SK-N-SH (cell line): ENCODE data around the gene ACSS1. TPM values are rescaled to one million over a fixed set of nuclear protein-coding genes. Genes with fewer than 3 reads are reported as not detected.

ENCODE experiments used
- CTCF ChIA-PET: fragments of 300-600, 350-600 bp; formaldehyde crosslinking; extraction: SDS; loops from one replicate; lab custom pipeline; 2021; lab: Yijun Ruan, JAX
- POLR2A ChIA-PET: fragments of 350-600 bp; sonication (Branson Sonifier 250); formaldehyde crosslinking; extraction: SDS; loops from one replicate; lab custom pipeline; 2020; ENCODE audit warnings: antibody characterized with exemption, inconsistent platforms; lab: Yijun Ruan, JAX
- DNase-seq: peaks from one replicate; pipeline ENCODE4 v3.0.0; 2012
- H2AFZ ChIP-seq: fragments of 200-600 bp; sonication (generic); 2 replicates; pipeline ENCODE4 v1.8.1; 2016; ENCODE audit warnings: antibody characterized with exemption, mild to moderate bottlenecking, low read depth
- H3F3A ChIP-seq: fragments of 200-600 bp; sonication (generic); replicated peaks from 2 replicates; pipeline ENCODE3; 2016; ENCODE audit warnings: antibody characterized with exemption, mild to moderate bottlenecking; ENCODE audit not compliant: insufficient read depth
- H3K27ac ChIP-seq, 2 experiments: fragments of 200-500 bp in 1 of 2; fragments of 200-600 bp in 1 of 2; sonication (Bioruptor generic) in 1 of 2; sonication (generic), shearing (Covaris generic) in 1 of 2; 2 replicates each; pipeline versions ENCODE4 v1.5.1 to v1.6.1; 2014 to 2016; ENCODE audit warnings: low read depth in 2 of 2, inconsistent platforms in 1 of 2, low read length in 1 of 2, mild to moderate bottlenecking in 1 of 2, mixed read lengths in 1 of 2
- H3K27me3 ChIP-seq: fragments of 200-600 bp; sonication (generic), shearing (Covaris generic); 2 replicates; pipeline ENCODE4 v1.6.1; 2016; ENCODE audit warnings: mixed run types; ENCODE audit not compliant: insufficient read depth
- H3K36me3 ChIP-seq, 2 experiments: fragments of 200-500 bp in 1 of 2; fragments of 200-600 bp in 1 of 2; sonication (Bioruptor generic) in 1 of 2; sonication (generic) in 1 of 2; replicated peaks in 1 of 2; 2 replicates each; pipeline versions ENCODE3 to v1.5.1; 2014 to 2016; ENCODE audit warnings: low read length in 1 of 2, mild to moderate bottlenecking in 1 of 2; ENCODE audit not compliant: insufficient read depth in 2 of 2, control insufficient read depth in 1 of 2
- H3K4me1 ChIP-seq, 2 experiments: fragments of 200-500 bp in 1 of 2; fragments of 200-600 bp in 1 of 2; sonication (Bioruptor generic) in 1 of 2; sonication (generic), shearing (Covaris generic) in 1 of 2; 2 replicates each; pipeline versions ENCODE4 v1.5.1 to v1.6.1; 2014 to 2016; ENCODE audit warnings: low read depth in 1 of 2, low read length in 1 of 2, mixed run types in 1 of 2; ENCODE audit not compliant: insufficient read depth in 2 of 2, control insufficient read depth in 1 of 2
- H3K4me2 ChIP-seq: fragments of 200-600 bp; sonication (generic), shearing (Covaris generic); 2 replicates; pipeline ENCODE4 v1.6.1; 2017; ENCODE audit warnings: mixed run types
- H3K4me3 ChIP-seq, 2 experiments: fragments of 200-500 bp in 1 of 2; fragments of 200-600 bp in 1 of 2; sonication (Bioruptor generic) in 1 of 2; sonication (generic), shearing (Covaris generic) in 1 of 2; 2 replicates each; pipeline versions ENCODE4 v1.5.1 to v1.8.1; 2014 to 2016; ENCODE audit warnings: low read depth in 2 of 2, inconsistent platforms in 1 of 2, low read length in 1 of 2, mild to moderate bottlenecking in 1 of 2, mixed read lengths in 1 of 2, moderate library complexity in 1 of 2
- H3K79me2 ChIP-seq: fragments of 200-600 bp; sonication (generic); 2 replicates; pipeline ENCODE4 v1.8.1; 2017; ENCODE audit warnings: mild to moderate bottlenecking; ENCODE audit not compliant: insufficient read depth
- H3K9ac ChIP-seq: fragments of 200-600 bp; sonication (generic); 2 replicates; pipeline ENCODE4 v1.6.1; 2017; ENCODE audit warnings: mixed run types
- H3K9me2 ChIP-seq: fragments of 200-600 bp; sonication (generic); 2 replicates; pipeline ENCODE4 v1.6.1; 2017; ENCODE audit warnings: mixed run types
- H3K9me3 ChIP-seq: fragments of 200-600 bp; sonication (generic); 2 replicates; pipeline ENCODE4 v1.6.1; 2017; ENCODE audit warnings: mixed run types, mild to moderate bottlenecking, moderate library complexity
- H4K20me1 ChIP-seq: fragments of 200-600 bp; sonication (generic); 2 replicates; pipeline ENCODE4 v1.6.1; 2017; ENCODE audit warnings: mild to moderate bottlenecking, mixed run types; ENCODE audit not compliant: insufficient read depth
- EZH2phosphoT487 ChIP-seq: fragments of 200-600 bp; sonication (generic); IDR thresholded peaks from 2 replicates; pipeline ENCODE4 v1.6.1; 2017; ENCODE audit warnings: low read depth, mixed run types, mild to moderate bottlenecking, antibody characterized with exemption, moderate library complexity, borderline replicate concordance
- FOSL2 ChIP-seq: IDR thresholded peaks from 2 replicates; pipeline ENCODE4 v1.4.0; 2012; ENCODE audit warnings: low read depth, mild to moderate bottlenecking, moderate library complexity, borderline replicate concordance
- FOXJ3 ChIP-seq: sonication (generic); formaldehyde crosslinking; IDR thresholded peaks from 2 replicates; pipeline ENCODE4 v1.5.1; 2020; ENCODE audit warnings: mild to moderate bottlenecking, missing genetic modification reagents
- JUND ChIP-seq: IDR thresholded peaks from 2 replicates; pipeline ENCODE4 v1.4.0; 2012
- MEF2A ChIP-seq: IDR thresholded peaks from 2 replicates; pipeline ENCODE4 v1.4.0; 2012; ENCODE audit warnings: low read depth, borderline replicate concordance
- NRF1 ChIP-seq: IDR thresholded peaks from 2 replicates; pipeline ENCODE4 v1.6.1; 2012; ENCODE audit warnings: low read depth, mild to moderate bottlenecking, low read length
- RCOR1 ChIP-seq: fragments of 150-350 bp; IDR thresholded peaks from 2 replicates; pipeline ENCODE4 v1.6.1; 2017; ENCODE audit warnings: antibody characterized with exemption, low read length
- RFX5 ChIP-seq: IDR thresholded peaks from 2 replicates; pipeline ENCODE4 v1.6.1; 2012; ENCODE audit warnings: mild to moderate bottlenecking, improper control_type of control experiment, low read length
- RXRA ChIP-seq: IDR thresholded peaks from 2 replicates; pipeline ENCODE4 v1.4.0; 2012; ENCODE audit warnings: low read depth, mild to moderate bottlenecking, borderline replicate concordance
- TEAD4 ChIP-seq: IDR thresholded peaks from 2 replicates; pipeline ENCODE4 v1.4.0; 2012; ENCODE audit warnings: mild to moderate bottlenecking, borderline replicate concordance; ENCODE audit not compliant: insufficient read depth
- YY1 ChIP-seq: IDR thresholded peaks from 2 replicates; pipeline ENCODE4 v1.4.0; 2012; ENCODE audit warnings: low read depth, mild to moderate bottlenecking
- WGBS: methylation state at CpG from one replicate; pipeline ENCODE4 v1.1.6; 2017; ENCODE audit warnings: low lambda C conversion rate; 5-methylcytosine and 5-hydroxymethylcytosine counted together
- polyA plus RNA-seq, 3 experiments: library from polyadenylated mRNA; depleted of rRNA; stranded (reverse); fragments of >200 nt; gene quantifications; 2 replicates each; pipeline ENCODE4 v1.2.3, GENCODE V29; 2012
- TF ChIP-seq, protein P1 (sequence below): fragments of 150-350 bp; IDR thresholded peaks from 2 replicates; pipeline ENCODE4 v1.6.1; 2016; ENCODE audit warnings: mild to moderate bottlenecking, low read depth, low read length
- TF ChIP-seq, protein P2 (sequence below): IDR thresholded peaks from 2 replicates; pipeline ENCODE4 v1.4.0; 2012; ENCODE audit warnings: low read depth, borderline replicate concordance
- TF ChIP-seq, protein P3 (sequence below): IDR thresholded peaks from 2 replicates; pipeline ENCODE4; 2012
- TF ChIP-seq, protein P4 (sequence below): fragments of 150-350 bp; IDR thresholded peaks from 2 replicates; pipeline ENCODE4 v1.6.1; 2017; ENCODE audit warnings: antibody characterized with exemption, low read length, low read depth, borderline replicate concordance

ACSS1 gene
- polyA plus RNA-seq, 1 of the 3 experiments (the other 2 are of a cell fraction) = 2.0 TPM

DNA sequence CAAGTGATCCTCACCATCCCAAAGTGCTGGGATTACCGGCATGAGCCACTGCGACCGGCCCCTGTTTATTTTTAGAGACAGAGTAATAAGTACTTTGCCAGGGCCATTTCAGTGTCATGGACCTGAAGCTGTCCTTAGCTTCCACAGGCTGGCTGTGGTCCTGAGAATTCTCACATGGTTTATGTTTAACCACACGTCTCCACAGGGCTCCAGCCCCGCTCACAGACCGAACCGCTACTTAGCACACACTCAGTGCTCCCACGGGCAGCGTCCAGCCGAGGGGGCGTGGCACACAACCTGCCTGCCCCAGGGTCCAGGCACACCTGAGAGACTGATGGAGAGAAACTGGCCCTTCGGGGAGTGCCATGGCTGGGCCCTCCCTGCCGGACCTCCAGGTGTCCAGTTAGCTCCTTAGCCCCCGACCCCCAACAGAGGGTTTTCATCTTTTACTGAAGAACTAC, 11.7 kb downstream of the ACSS1 start:
- Histone ChIP-seq H3K9me2 (no peaks in the 10 kb centered on the region), H3K4me3 (no peak overlapping the region), H3F3A (no peaks in the 10 kb centered on the region), H3K27ac (no peak overlapping the region), H3K4me1 (no peaks in the 10 kb centered on the region; a peak in 1 of 4 replicates), H3K27me3 (0 out of 2 replicates have a peak, but pooled peaks cover 6% of the 10 kb centered on the region), H4K20me1 (no peaks in the 10 kb centered on the region), H3K4me2 (no peak overlapping the region), H2AFZ (no peak overlapping the region), H3K9ac (no peak overlapping the region), H3K79me2 (no peaks in the 10 kb centered on the region), H3K36me3 (no peaks in the 10 kb centered on the region), H3K9me3 (no peaks in the 10 kb centered on the region)
- no peak for DNase-seq
- WGBS = 75% methylated on average over 9 of the region's 14 CpGs
- CTCF ChIA-PET = interaction anchor here (1.2 to 2.0 kb wide), 3 partner anchors 17 to 21 kb away, joined by 3 to 4 read pairs (median 3); no protein-coding TSS in a partner anchor
- TF ChIP-seq FOXJ3 (no peak), RFX5 (no peak), EZH2phosphoT487 (no peak), YY1 (no peak), TEAD4 (no peak), RCOR1 (no peak), JUND (no peak), RXRA (no peak), MEF2A (no peak), NRF1 (no peak), FOSL2 (no peak)
- TF ChIP-seq, protein P1, sequence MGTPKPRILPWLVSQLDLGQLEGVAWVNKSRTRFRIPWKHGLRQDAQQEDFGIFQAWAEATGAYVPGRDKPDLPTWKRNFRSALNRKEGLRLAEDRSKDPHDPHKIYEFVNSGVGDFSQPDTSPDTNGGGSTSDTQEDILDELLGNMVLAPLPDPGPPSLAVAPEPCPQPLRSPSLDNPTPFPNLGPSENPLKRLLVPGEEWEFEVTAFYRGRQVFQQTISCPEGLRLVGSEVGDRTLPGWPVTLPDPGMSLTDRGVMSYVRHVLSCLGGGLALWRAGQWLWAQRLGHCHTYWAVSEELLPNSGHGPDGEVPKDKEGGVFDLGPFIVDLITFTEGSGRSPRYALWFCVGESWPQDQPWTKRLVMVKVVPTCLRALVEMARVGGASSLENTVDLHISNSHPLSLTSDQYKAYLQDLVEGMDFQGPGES = no peak
- TF ChIP-seq, protein P2, sequence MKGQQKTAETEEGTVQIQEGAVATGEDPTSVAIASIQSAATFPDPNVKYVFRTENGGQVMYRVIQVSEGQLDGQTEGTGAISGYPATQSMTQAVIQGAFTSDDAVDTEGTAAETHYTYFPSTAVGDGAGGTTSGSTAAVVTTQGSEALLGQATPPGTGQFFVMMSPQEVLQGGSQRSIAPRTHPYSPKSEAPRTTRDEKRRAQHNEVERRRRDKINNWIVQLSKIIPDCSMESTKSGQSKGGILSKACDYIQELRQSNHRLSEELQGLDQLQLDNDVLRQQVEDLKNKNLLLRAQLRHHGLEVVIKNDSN = no peak
- TF ChIP-seq, protein P3, sequence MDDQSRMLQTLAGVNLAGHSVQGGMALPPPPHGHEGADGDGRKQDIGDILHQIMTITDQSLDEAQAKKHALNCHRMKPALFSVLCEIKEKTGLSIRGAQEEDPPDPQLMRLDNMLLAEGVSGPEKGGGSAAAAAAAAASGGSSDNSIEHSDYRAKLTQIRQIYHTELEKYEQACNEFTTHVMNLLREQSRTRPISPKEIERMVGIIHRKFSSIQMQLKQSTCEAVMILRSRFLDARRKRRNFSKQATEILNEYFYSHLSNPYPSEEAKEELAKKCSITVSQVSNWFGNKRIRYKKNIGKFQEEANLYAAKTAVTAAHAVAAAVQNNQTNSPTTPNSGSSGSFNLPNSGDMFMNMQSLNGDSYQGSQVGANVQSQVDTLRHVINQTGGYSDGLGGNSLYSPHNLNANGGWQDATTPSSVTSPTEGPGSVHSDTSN = no peak
- TF ChIP-seq, protein P4, sequence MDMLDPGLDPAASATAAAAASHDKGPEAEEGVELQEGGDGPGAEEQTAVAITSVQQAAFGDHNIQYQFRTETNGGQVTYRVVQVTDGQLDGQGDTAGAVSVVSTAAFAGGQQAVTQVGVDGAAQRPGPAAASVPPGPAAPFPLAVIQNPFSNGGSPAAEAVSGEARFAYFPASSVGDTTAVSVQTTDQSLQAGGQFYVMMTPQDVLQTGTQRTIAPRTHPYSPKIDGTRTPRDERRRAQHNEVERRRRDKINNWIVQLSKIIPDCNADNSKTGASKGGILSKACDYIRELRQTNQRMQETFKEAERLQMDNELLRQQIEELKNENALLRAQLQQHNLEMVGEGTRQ = no peak
- POLR2A ChIA-PET = no interaction called here
